Left ventricle myocardium inferior (tissue), 1 donor: ENCODE measurements around the gene SCN11A. TPM values are rescaled to one million over a fixed set of nuclear protein-coding genes. Genes with fewer than 3 reads are reported as not detected.

Source experiments
- DNase-seq: peaks from one replicate; pipeline ENCODE4 v3.0.0-alpha.2; 2020
- H3K27ac ChIP-seq: fragments of 200-600 bp; replicated peaks from 2 replicates; pipeline ENCODE4 v1.8.0; 2021
- H3K27me3 ChIP-seq: fragments of 200-600 bp; 2 replicates; pipeline ENCODE4 v1.8.0; 2021; ENCODE audit warnings: low read depth
- H3K36me3 ChIP-seq: fragments of 200-600 bp; 2 replicates; pipeline ENCODE4 v1.8.0; 2021
- H3K4me1 ChIP-seq: fragments of 200-600 bp; 2 replicates; pipeline ENCODE4 v1.8.0; 2021
- H3K4me3 ChIP-seq: fragments of 200-600 bp; 2 replicates; pipeline ENCODE4 v1.8.0; 2021; ENCODE audit warnings: mild to moderate bottlenecking, moderate library complexity
- H3K9me3 ChIP-seq: fragments of 200-600 bp; replicated peaks from 2 replicates; pipeline ENCODE4 v1.8.0; 2021
- CTCF ChIP-seq: fragments of 200-600 bp; IDR thresholded peaks from 2 replicates; pipeline ENCODE4 v1.8.0; 2021; ENCODE audit warnings: antibody characterized with exemption, mild to moderate bottlenecking, borderline replicate concordance
- intact Hi-C: fragments of 100-400 bp; cut with micrococcal nuclease; formaldehyde crosslinking; loops from one replicate; pipeline ENCODE4 v1.11.0; 2022
- total RNA-seq: library from RNA; stranded (reverse); fragmentation: NEBNext Ultra II Directional; extraction: Animal tissue kit (Norgen Biotek cat#: 25700); gene quantifications from one replicate; pipeline ENCODE4 v1.2.1, GENCODE V29; 2021
- donor health status: DM: no; HTN: yes; CAD: no; lungs with severe emphysema.

SCN11A gene
- total RNA-seq, 1 donor from 2014 or later, result 0.05 TPM

DNA sequence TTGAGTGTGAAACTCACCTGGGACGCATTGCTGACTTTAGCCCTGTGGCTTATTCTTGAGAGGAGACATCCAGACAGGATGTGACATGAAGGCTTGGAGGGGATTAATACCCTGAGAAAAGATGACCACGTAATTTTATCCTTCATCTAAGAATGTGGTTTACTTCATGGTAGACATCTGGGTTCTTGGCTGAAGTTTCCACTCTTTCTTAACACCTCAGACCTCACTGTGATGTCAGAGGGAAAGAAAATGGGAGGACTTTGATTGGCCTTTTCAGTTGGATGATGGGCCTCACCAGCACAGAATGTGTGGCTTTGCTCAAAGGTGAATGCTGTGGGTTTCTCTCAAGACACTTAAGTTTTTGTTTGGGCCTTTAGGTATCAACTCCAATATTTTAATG lies 39.2 kb upstream of the SCN11A start:
- Histone ChIP-seq H3K9me3 (no peaks in the 10 kb centered on the region), H3K27ac (no peak overlapping the region), H3K27me3 (no peaks in the 10 kb centered on the region), H3K4me3 (no peak overlapping the region), H3K36me3 (peaks cover 100% of the 10 kb centered on the region), H3K4me1 (peaks cover 3% of the 10 kb centered on the region)
- no peak for TF ChIP-seq CTCF
- intact Hi-C loops, result no loop called here
- DNase-seq, result no peak

GRCh38 chr3:39088889-39089288 lies 37.1 kb upstream of the SCN11A start:
- Histone ChIP-seq H3K4me1 (no peaks in the 10 kb centered on the region), H3K36me3 (peaks cover 98% of the 10 kb centered on the region), H3K4me3 (no peak overlapping the region), H3K27me3 (no peaks in the 10 kb centered on the region), H3K9me3 (no peaks in the 10 kb centered on the region), H3K27ac (no peak overlapping the region)
- TF ChIP-seq CTCF, result no peak
- DNase-seq, result no peak
- intact Hi-C loops, result no loop called here

DNA sequence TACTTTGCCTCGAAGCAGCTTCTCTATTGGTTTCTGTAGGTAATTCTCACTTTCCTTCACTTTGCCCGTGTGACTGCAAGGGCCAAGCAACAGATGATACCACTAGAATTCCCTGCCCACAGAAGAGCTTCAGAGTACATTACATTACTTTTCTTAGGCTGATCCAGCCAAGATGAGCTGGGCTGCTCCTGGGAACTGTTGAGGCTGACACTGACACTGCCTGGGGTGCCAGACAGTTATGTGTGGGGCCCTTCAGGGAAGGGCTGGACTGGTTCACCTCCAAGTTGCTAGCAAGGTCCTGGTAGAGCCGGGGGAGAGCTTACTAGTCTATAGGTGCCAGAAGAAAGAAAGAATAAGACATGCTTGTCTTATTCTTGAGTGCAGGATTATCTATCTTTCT lies 36.7 kb upstream of the SCN11A start:
- no peak for DNase-seq
- Histone ChIP-seq H3K27me3 (no peaks in the 10 kb centered on the region), H3K4me1 (no peaks in the 10 kb centered on the region), H3K36me3 (peaks cover 97% of the 10 kb centered on the region), H3K9me3 (no peaks in the 10 kb centered on the region), H3K4me3 (no peak overlapping the region), H3K27ac (no peak overlapping the region)
- no peak for TF ChIP-seq CTCF
- intact Hi-C loops, result no loop called here

DNA sequence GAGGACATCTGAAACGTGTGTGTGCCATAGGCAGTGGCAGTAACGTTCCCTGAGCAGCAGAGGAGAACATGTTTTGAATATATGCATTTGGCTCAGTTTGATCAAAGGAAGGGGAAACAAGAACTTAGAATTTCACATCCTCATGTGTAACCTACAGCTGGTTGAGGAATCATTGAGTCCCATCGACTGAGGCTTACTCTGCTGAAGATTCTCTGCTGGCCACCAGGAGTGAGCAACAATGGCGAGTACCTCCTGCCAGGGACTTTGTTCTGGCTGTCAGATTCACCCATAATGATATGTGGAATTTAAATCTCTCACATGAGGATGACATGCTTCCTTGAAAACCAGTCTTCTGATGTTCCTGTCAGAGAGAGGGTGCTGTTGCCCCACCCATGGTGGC lies 34.4 kb upstream of the SCN11A start:
- intact Hi-C loops, result no loop called here
- Histone ChIP-seq H3K27me3 (no peaks in the 10 kb centered on the region), H3K4me1 (no peaks in the 10 kb centered on the region), H3K4me3 (no peak overlapping the region), H3K36me3 (peaks cover 81% of the 10 kb centered on the region), H3K27ac (no peak overlapping the region), H3K9me3 (no peaks in the 10 kb centered on the region)
- DNase-seq, result no peak
- no peak for TF ChIP-seq CTCF

GRCh38 chr3:39082666-39083313 lies 31.0 kb upstream of the SCN11A start:
- no peak for DNase-seq
- H3K27ac ChIP-seq, result no peak overlapping the region
- intact Hi-C loops, result no loop called here
- H3K4me1 ChIP-seq, result no peaks in the 10 kb centered on the region
- H3K27me3 ChIP-seq, result no peaks in the 10 kb centered on the region
- H3K9me3 ChIP-seq, result no peaks in the 10 kb centered on the region
- H3K36me3 ChIP-seq, result peaks cover 63% of the 10 kb centered on the region
- no peak overlapping the region for H3K4me3 ChIP-seq
- TF ChIP-seq CTCF, result no peak
